HCT116 (cell line): Measurements from ENCODE around the gene CENPC. TPM values are rescaled to one million over a fixed set of nuclear protein-coding genes. Genes with fewer than 3 reads are reported as not detected.

Experiments used
- ATAC-seq: fragments of 200-7000 bp; cut with Tn5 transposase; 2 replicates; pipeline ENCODE4 v1.9.1; 2020; ENCODE audit warnings: mild to moderate bottlenecking, moderate library complexity
- BruUV-seq: library from RNA; stranded (reverse); fragments of 400-500 nt; replicated peaks from 2 replicates; lab custom pipeline; 2021; lab: Mats Ljungman, UMichigan
- CTCF ChIA-PET: fragments of 300-600 bp; sonication (Branson Sonifier 250); formaldehyde crosslinking; loops from one replicate; lab custom pipeline; 2021; ENCODE audit warnings: antibody characterized with exemption; lab: Charles Lee
- POLR2A ChIA-PET: fragments of 300-600, 350-600 bp; sonication (Branson Sonifier 250); formaldehyde crosslinking; loops from one replicate; lab custom pipeline; 2021; ENCODE audit warnings: antibody characterized with exemption; lab: Charles Lee
- RAD21 ChIA-PET, 2 experiments: fragments of 300-600 bp; sonication (Branson Sonifier 250); formaldehyde crosslinking; loops; one replicate each; lab custom pipeline; 2023; ENCODE audit warnings: low total read pairs in 2 of 2; ENCODE audit not compliant: uncharacterized antibody in 2 of 2, unreplicated experiment in 2 of 2, low non-redundant PET in 1 of 2; lab: Charles Lee
- DNase-seq: peaks from one replicate; pipeline ENCODE4 v3.0.0-alpha.2; 2010; ENCODE audit warnings: low read depth, low spot score
- H2AFZ ChIP-seq: fragments of 200-600 bp; shearing (Covaris generic), sonication (generic); 2 replicates; pipeline ENCODE4 v1.6.1; 2017; ENCODE audit warnings: low read depth, mixed run types, mixed read lengths, antibody characterized with exemption, low read length; ENCODE audit not compliant: poor library complexity, severe bottlenecking
- H3K27ac ChIP-seq: 2 replicates; pipeline ENCODE4 v1.5.1; 2012; ENCODE audit warnings: low read depth, low read length
- H3K27me3 ChIP-seq: fragments of 200-600 bp; sonication (generic); 2 replicates; pipeline ENCODE4 v1.6.1; 2016; ENCODE audit warnings: mixed run types, low read length, mixed read lengths; ENCODE audit not compliant: insufficient read depth
- H3K36me3 ChIP-seq, 2 experiments: fragments of 200-500 bp in 1 of 2; fragments of 200-600 bp in 1 of 2; sonication (Bioruptor generic) in 1 of 2; sonication (generic) in 1 of 2; 2 replicates each; pipeline versions ENCODE4 v1.5.1 to v1.6.1; 2014 to 2016; ENCODE audit warnings: low read length in 2 of 2, inconsistent platforms in 1 of 2, mixed read lengths in 1 of 2, mixed run types in 1 of 2; ENCODE audit not compliant: insufficient read depth in 2 of 2, control insufficient read depth in 1 of 2
- H3K4me1 ChIP-seq, 2 experiments: fragments of 200-600 bp in 1 of 2; sonication (generic) in 1 of 2; 2 replicates each; pipeline versions ENCODE4 v1.5.1 to v1.6.1; 2012 to 2017; ENCODE audit warnings: low read length in 2 of 2, inconsistent platforms in 1 of 2, mild to moderate bottlenecking in 1 of 2, mixed read lengths in 1 of 2, mixed run types in 1 of 2, moderate library complexity in 1 of 2; ENCODE audit not compliant: insufficient read depth in 2 of 2, control insufficient read depth in 1 of 2
- H3K4me2 ChIP-seq: fragments of 200-600 bp; sonication (generic); 2 replicates; pipeline ENCODE4 v1.6.1; 2017; ENCODE audit warnings: mixed run types, low read length, mixed read lengths
- H3K4me3 ChIP-seq, 2 experiments: fragments of 200-600 bp in 1 of 2; sonication (generic) in 1 of 2; replicated peaks in 1 of 2; 2 replicates each; pipeline ENCODE4 v1.5.1; 2011 to 2016; ENCODE audit warnings: low read length in 2 of 2, control low read depth in 1 of 2, low read depth in 1 of 2, mild to moderate bottlenecking in 1 of 2, mixed read lengths in 1 of 2, mixed run types in 1 of 2
- H3K79me2 ChIP-seq: fragments of 200-600 bp; sonication (generic); 2 replicates; pipeline ENCODE4 v1.6.1; 2017; ENCODE audit warnings: mild to moderate bottlenecking, mixed run types, low read length, moderate library complexity, mixed read lengths; ENCODE audit not compliant: insufficient read depth
- H3K9ac ChIP-seq: fragments of 200-600 bp; sonication (generic); 2 replicates; pipeline ENCODE4 v1.6.1; 2016; ENCODE audit warnings: low read length, mixed read lengths
- H3K9me2 ChIP-seq: fragments of 200-600 bp; sonication (generic), shearing (Covaris generic); 2 replicates; pipeline ENCODE4 v1.6.1; 2017; ENCODE audit warnings: mixed run types, mild to moderate bottlenecking, moderate library complexity; ENCODE audit not compliant: insufficient read depth
- H3K9me3 ChIP-seq, 2 experiments: fragments of 200-500 bp in 1 of 2; fragments of 200-600 bp in 1 of 2; sonication (Bioruptor generic) in 1 of 2; sonication (generic) in 1 of 2; 2 replicates each; pipeline ENCODE4 v1.6.1; 2014 to 2017; ENCODE audit warnings: low read length in 2 of 2, mixed read lengths in 2 of 2, inconsistent platforms in 1 of 2, low read depth in 1 of 2, mild to moderate bottlenecking in 1 of 2, mixed run types in 1 of 2, moderate library complexity in 1 of 2; ENCODE audit not compliant: control insufficient read depth in 1 of 2, insufficient read depth in 1 of 2
- H4K20me1 ChIP-seq: fragments of 200-600 bp; sonication (generic), shearing (Covaris generic); 2 replicates; pipeline ENCODE4 v1.6.1; 2017; ENCODE audit warnings: mixed run types, mild to moderate bottlenecking, moderate library complexity; ENCODE audit not compliant: insufficient read depth
- CBX3 ChIP-seq: IDR thresholded peaks from 2 replicates; pipeline ENCODE4 v1.6.1; 2012; ENCODE audit warnings: low read depth
- CEBPB ChIP-seq: IDR thresholded peaks from 2 replicates; pipeline ENCODE4 v1.6.1; 2012; ENCODE audit warnings: low read depth
- EGR1 ChIP-seq: IDR thresholded peaks from 2 replicates; pipeline ENCODE4 v1.6.1; 2012; ENCODE audit warnings: low read depth
- ELF1 ChIP-seq: IDR thresholded peaks from 2 replicates; pipeline ENCODE4 v1.6.1; 2012; ENCODE audit warnings: low read depth, borderline replicate concordance
- FOSL1 ChIP-seq: IDR thresholded peaks from 2 replicates; pipeline ENCODE4 v1.6.1; 2012; ENCODE audit warnings: low read depth
- JUND ChIP-seq: IDR thresholded peaks from 2 replicates; pipeline ENCODE4 v1.6.1; 2012
- MAX ChIP-seq: IDR thresholded peaks from 2 replicates; pipeline ENCODE4 v1.6.1; 2012
- POLR2A ChIP-seq: IDR thresholded peaks from 2 replicates; pipeline ENCODE4 v1.7.0; 2011; ENCODE audit warnings: borderline replicate concordance; ENCODE audit not compliant: insufficient read depth, insufficient read length; ENCODE audit errors: extremely low read depth
- POLR2AphosphoS5 ChIP-seq: IDR thresholded peaks from 2 replicates; pipeline ENCODE4 v1.6.1; 2011; ENCODE audit warnings: mild to moderate bottlenecking, low read depth, low read length, moderate library complexity
- RAD21 ChIP-seq: IDR thresholded peaks from 2 replicates; pipeline ENCODE4 v1.6.1; 2012; ENCODE audit warnings: low read depth, mild to moderate bottlenecking
- REST ChIP-seq: IDR thresholded peaks from 2 replicates; pipeline ENCODE4 v1.6.1; 2012; ENCODE audit warnings: low read depth
- SIN3A ChIP-seq: IDR thresholded peaks from 2 replicates; pipeline ENCODE4 v1.6.1; 2012; ENCODE audit warnings: low read depth
- SRF ChIP-seq: IDR thresholded peaks from 2 replicates; pipeline ENCODE4 v1.6.1; 2012; ENCODE audit warnings: low read depth
- ZBTB33 ChIP-seq: IDR thresholded peaks from 2 replicates; pipeline ENCODE4 v1.6.1; 2011; ENCODE audit warnings: mild to moderate bottlenecking, low read length, moderate library complexity; ENCODE audit not compliant: insufficient replicate concordance; ENCODE audit errors: extremely low read depth
- ZFX ChIP-seq: fragments of 450-650 bp; IDR thresholded peaks from 2 replicates; pipeline ENCODE4 v1.6.1; 2017
- intact Hi-C: fragments of 100-400 bp; cut with micrococcal nuclease; formaldehyde crosslinking; loops from 2 replicates; pipeline ENCODE4 v1.10.0; 2022
- total RNA-seq: library from RNA; stranded (reverse); gene quantifications from one replicate; pipeline ENCODE4 v1.2.1, GENCODE V29; 2021; ENCODE audit not compliant: unreplicated experiment

The CENPC gene
- total RNA-seq, 1 experiment from 2014 or later: 15.4 TPM

- Histone ChIP-seq H3K4me2 (no peak overlapping the region), H3K27ac (no peak overlapping the region), H3K9me2 (no peaks in the 10 kb centered on the region), H3K4me1 (no peaks in the 10 kb centered on the region), H2AFZ (no peak overlapping the region), H3K9ac (no peak overlapping the region), H4K20me1 (peaks cover 6% of the 10 kb centered on the region; the same call in 1 of the 2 replicates), H3K36me3 (no peaks in the 10 kb centered on the region), H3K9me3 (no peaks in the 10 kb centered on the region), H3K79me2 (peaks cover 63% of the 10 kb centered on the region), H3K4me3 (no peak overlapping the region), H3K27me3 (no peaks in the 10 kb centered on the region)
- BruUV-seq: no TSS peak
- DNase-seq (no peak), ATAC-seq (no peak)
- ChIA-PET RAD21 (no interaction called here), CTCF (no interaction called here), POLR2A (no interaction called here)
- TF ChIP-seq ELF1 (no peak), SIN3A (no peak), MAX (no peak), POLR2AphosphoS5 (no peak), POLR2A (no peak), CBX3 (no peak), RAD21 (no peak), ZFX (no peak), REST (no peak), ZBTB33 (no peak), SRF (no peak), EGR1 (no peak), CEBPB (no peak), FOSL1 (no peak), JUND (no peak)
- intact Hi-C loops: no loop called here
These were observed 22.2 kb downstream of the CENPC start for GRCh38 chr4:67522851-67523671.
